Measurements from ENCODE around the gene VPS37B. TPM values are rescaled to one million over a fixed set of nuclear protein-coding genes. Genes with fewer than 3 reads are reported as not detected.
"Not testable (repeated sequence)": the region's sequence is repeated elsewhere in the genome, so short reads cannot be mapped to it uniquely, and the experiment has no call there.

Gene VPS37B
- total RNA-seq, 1 experiment from 2014 or later = 24.0 TPM

GRCh38 chr12:122909442-122910288 lies 13.7 kb upstream of the VPS37B start:
- Mint-ChIP-seq H3K27ac (ENCODE audit: unreplicated experiment) (no peak overlapping the region), H3K27me3 (ENCODE audit: insufficient read depth, unreplicated experiment) (no peaks in the 10 kb centered on the region), H3K4me1 (ENCODE audit: low read depth, unreplicated experiment) (peaks cover 6% of the 10 kb centered on the region), H3K36me3 (ENCODE audit: insufficient read depth, unreplicated experiment) (no peaks in the 10 kb centered on the region), H3K4me3 (ENCODE audit: unreplicated experiment) (no peak overlapping the region), H3K9me3 (ENCODE audit: unreplicated experiment) (no peaks in the 10 kb centered on the region)
- Histone ChIP-seq H3K4me1 (no peaks in the 10 kb centered on the region), H3K36me3 (ENCODE audit: control insufficient read depth, insufficient read depth, low read length) (no peaks in the 10 kb centered on the region), H3K27me3 (replicated peaks; ENCODE audit: control insufficient read depth, insufficient read depth, low read length) (no peaks in the 10 kb centered on the region), H3K9me3 (no peaks in the 10 kb centered on the region), H3K4me3 (ENCODE audit: low read depth, low read length) (no peak overlapping the region)
- no peak for TF ChIP-seq CTCF (IDR thresholded peaks at IDR 0.05; ENCODE audit: insufficient read depth in 1 of 2, low read depth in 1 of 2, low read length in 1 of 2, severe bottlenecking in 1 of 2, unreplicated experiment in 1 of 2)
- no TSS peak for BruUV-seq (replicated peaks)
- intact Hi-C loops (cut with micrococcal nuclease; ENCODE audit: unreplicated experiment) = no loop called here
- POLR2A ChIA-PET = no interaction called here
- CTCF ChIA-PET = no interaction called here
- DNase-seq = peak in 1 of 2 experiments; percentile 48

GRCh38 chr12:122908915-122909314 lies 13.0 kb upstream of the VPS37B start:
- Histone ChIP-seq H3K27me3 (replicated peaks; ENCODE audit: control insufficient read depth, insufficient read depth, low read length) (no peaks in the 10 kb centered on the region), H3K36me3 (ENCODE audit: control insufficient read depth, insufficient read depth, low read length) (no peaks in the 10 kb centered on the region), H3K4me3 (ENCODE audit: low read depth, low read length) (no peak overlapping the region), H3K9me3 (no peaks in the 10 kb centered on the region), H3K4me1 (no peaks in the 10 kb centered on the region)
- Mint-ChIP-seq H3K4me3 (ENCODE audit: unreplicated experiment) (no peak overlapping the region), H3K27ac (ENCODE audit: unreplicated experiment) (no peak overlapping the region), H3K9me3 (ENCODE audit: unreplicated experiment) (no peaks in the 10 kb centered on the region), H3K36me3 (ENCODE audit: insufficient read depth, unreplicated experiment) (no peaks in the 10 kb centered on the region), H3K27me3 (ENCODE audit: insufficient read depth, unreplicated experiment) (no peaks in the 10 kb centered on the region), H3K4me1 (ENCODE audit: low read depth, unreplicated experiment) (peaks cover 7% of the 10 kb centered on the region)
- DNase-seq = no peak
- TF ChIP-seq CTCF (IDR thresholded peaks at IDR 0.05; ENCODE audit: insufficient read depth in 1 of 2, low read depth in 1 of 2, low read length in 1 of 2, severe bottlenecking in 1 of 2, unreplicated experiment in 1 of 2) = no peak
- no TSS peak for BruUV-seq (replicated peaks)
- POLR2A ChIA-PET = no interaction called here
- CTCF ChIA-PET = no interaction called here
- intact Hi-C loops (cut with micrococcal nuclease; ENCODE audit: unreplicated experiment) = no loop called here

GRCh38 chr12:122905258-122905657 lies 9.3 kb upstream of the VPS37B start:
- CTCF ChIA-PET = interaction anchor here (0.7 kb wide), 1 partner anchor 36 kb away, joined by 3 read pairs; no protein-coding TSS in a partner anchor
- BruUV-seq (replicated peaks); DNase-seq; H3K36me3 ChIP-seq (ENCODE audit: control insufficient read depth, insufficient read depth, low read length); H3K4me3 Mint-ChIP-seq (ENCODE audit: unreplicated experiment); H3K27ac Mint-ChIP-seq (ENCODE audit: unreplicated experiment); H3K27me3 Mint-ChIP-seq (ENCODE audit: insufficient read depth, unreplicated experiment); H3K27me3 ChIP-seq (replicated peaks; ENCODE audit: control insufficient read depth, insufficient read depth, low read length); H3K4me3 ChIP-seq (ENCODE audit: low read depth, low read length); H3K36me3 Mint-ChIP-seq (ENCODE audit: insufficient read depth, unreplicated experiment); intact Hi-C loops (cut with micrococcal nuclease; ENCODE audit: unreplicated experiment); H3K9me3 ChIP-seq; H3K4me1 ChIP-seq; H3K9me3 Mint-ChIP-seq (ENCODE audit: unreplicated experiment); POLR2A ChIA-PET: not testable (repeated sequence)
- peaks cover 16% of the 10 kb centered on the region for H3K4me1 Mint-ChIP-seq (ENCODE audit: low read depth, unreplicated experiment)
